Panc1 (cell line): ENCODE results near the gene TBP. TPM values are rescaled to one million over a fixed set of nuclear protein-coding genes. Genes with fewer than 3 reads are reported as not detected.

Source experiments
- ATAC-seq: fragments of 200-7000 bp; cut with Tn5 transposase; 2 replicates; pipeline ENCODE4 v1.9.1; 2020; ENCODE audit warnings: mild to moderate bottlenecking, moderate library complexity
- BruUV-seq: library from RNA; stranded (reverse); fragments of 400-500 nt; replicated peaks from 2 replicates; lab custom pipeline; 2021; lab: Mats Ljungman, UMichigan
- CTCF ChIA-PET: fragments of 300-600 bp; sonication (Branson Sonifier 250); formaldehyde crosslinking; loops from one replicate; lab custom pipeline; 2022; ENCODE audit warnings: antibody characterized with exemption; lab: Charles Lee
- POLR2A ChIA-PET: fragments of 300-600 bp; sonication (Branson Sonifier 250); formaldehyde crosslinking; loops from one replicate; lab custom pipeline; 2022; ENCODE audit warnings: antibody characterized with exemption; lab: Charles Lee
- DNase-seq: peaks from one replicate; pipeline ENCODE4 v3.0.0-alpha.2; 2010; ENCODE audit warnings: low read depth, low spot score
- H3K27ac ChIP-seq: 2 replicates; pipeline ENCODE4 v1.5.1; 2011; ENCODE audit warnings: mild to moderate bottlenecking, low read length, inconsistent platforms
- H3K27me3 ChIP-seq: fragments of 200-500 bp; sonication (Bioruptor generic); 2 replicates; pipeline ENCODE4 v1.6.0; 2014; ENCODE audit warnings: low read length, inconsistent platforms; ENCODE audit not compliant: control insufficient read depth, insufficient read depth
- H3K36me3 ChIP-seq: fragments of 200-500 bp; sonication (Bioruptor generic); 2 replicates; pipeline ENCODE4 v1.5.1; 2014; ENCODE audit warnings: inconsistent platforms, mild to moderate bottlenecking, low read length, moderate library complexity; ENCODE audit not compliant: control insufficient read depth, insufficient read depth
- H3K4me1 ChIP-seq: 2 replicates; pipeline ENCODE4 v1.5.1; 2011; ENCODE audit warnings: inconsistent platforms, mild to moderate bottlenecking, low read length, moderate library complexity; ENCODE audit not compliant: control insufficient read depth, insufficient read depth
- H3K4me3 ChIP-seq, 2 experiments: 2 replicates each; pipeline ENCODE4 v1.5.1; 2011 to 2012; ENCODE audit warnings: low read depth in 2 of 2, low read length in 2 of 2, mild to moderate bottlenecking in 2 of 2, inconsistent platforms in 1 of 2, moderate library complexity in 1 of 2
- H3K9me3 ChIP-seq: fragments of 200-500 bp; sonication (Bioruptor generic); 2 replicates; pipeline ENCODE4 v1.5.1; 2014; ENCODE audit warnings: low read depth, mild to moderate bottlenecking, inconsistent platforms, low read length, moderate library complexity; ENCODE audit not compliant: control insufficient read depth, insufficient read depth
- CTCF ChIP-seq: fragments of 450-650 bp; IDR thresholded peaks from 2 replicates; pipeline ENCODE4 v1.5.1; 2017; ENCODE audit warnings: mild to moderate bottlenecking
- POLR2AphosphoS5 ChIP-seq: IDR thresholded peaks from 2 replicates; pipeline ENCODE4 v1.6.1; 2012; ENCODE audit warnings: mild to moderate bottlenecking, low read depth, low read length, moderate library complexity
- REST ChIP-seq, 2 experiments: IDR thresholded peaks; 2 replicates each; pipeline ENCODE4 v1.6.1; 2011 to 2012; ENCODE audit warnings: low read depth in 2 of 2, control low read depth in 1 of 2, low read length in 1 of 2, mild to moderate bottlenecking in 1 of 2, moderate library complexity in 1 of 2; ENCODE audit not compliant: insufficient read depth in 1 of 2
- SIN3A ChIP-seq: IDR thresholded peaks from 2 replicates; pipeline ENCODE4 v1.6.1; 2012; ENCODE audit warnings: low read depth, mild to moderate bottlenecking, low read length, moderate library complexity, borderline replicate concordance; ENCODE audit not compliant: insufficient read depth
- TCF7L2 ChIP-seq: IDR thresholded peaks from 2 replicates; pipeline ENCODE4 v1.6.1; 2011; ENCODE audit warnings: mild to moderate bottlenecking, low read depth, low read length, inconsistent platforms
- in situ Hi-C: cut with HindIII; loops from 2 replicates; pipeline ENCODE4 v1.10.0; 2016; ENCODE audit warnings: low sequenced_read_pairs, low pct_unique_long_range_greater_than_20kb
- intact Hi-C: fragments of 100-400 bp; cut with micrococcal nuclease; formaldehyde crosslinking; loops from one replicate; pipeline ENCODE4 v1.10.0; 2022; ENCODE audit not compliant: unreplicated experiment
- total RNA-seq: library from RNA; stranded (reverse); gene quantifications from one replicate; pipeline ENCODE4 v1.2.1, GENCODE V29; 2021; ENCODE audit not compliant: unreplicated experiment

TBP gene
- total RNA-seq, 1 experiment from 2014 or later = 26.4 TPM

- no peak overlapping the region for H3K4me3 ChIP-seq
- in situ Hi-C loops = no loop called here
- H3K36me3 ChIP-seq = peaks cover 54% of the 10 kb centered on the region
- no TSS peak for BruUV-seq
- TF ChIP-seq REST (IDR thresholded peaks at IDR 0.05; ENCODE audit: insufficient read depth in 1 of 2, low read depth in 2 of 2, low read length in 1 of 2) (no peak), TCF7L2 (no peak), SIN3A (no peak), CTCF (no peak), POLR2AphosphoS5 (no peak)
- no peaks in the 10 kb centered on the region for H3K4me1 ChIP-seq
- ChIA-PET POLR2A (no interaction called here), CTCF (no interaction called here)
- ATAC-seq = no peak
- DNase-seq = no peak
- no peak overlapping the region for H3K27ac ChIP-seq
- intact Hi-C loops = no loop called here
- H3K9me3 ChIP-seq = no peaks in the 10 kb centered on the region
- no peaks in the 10 kb centered on the region for H3K27me3 ChIP-seq
These were observed 19.2 kb upstream of the TBP start for GRCh38 chr6:170535004-170535403.

- in situ Hi-C loops = no loop called here
- POLR2A ChIA-PET = no interaction called here
- Histone ChIP-seq H3K4me1 (no peaks in the 10 kb centered on the region), H3K4me3 (no peak overlapping the region), H3K27me3 (no peaks in the 10 kb centered on the region), H3K27ac (no peak overlapping the region), H3K9me3 (no peaks in the 10 kb centered on the region), H3K36me3 (peaks cover 67% of the 10 kb centered on the region)
- no TSS peak for BruUV-seq
- TF ChIP-seq SIN3A = no peak
- no peak for TF ChIP-seq POLR2AphosphoS5
- no peak for TF ChIP-seq REST (IDR thresholded peaks at IDR 0.05; ENCODE audit: insufficient read depth in 1 of 2, low read depth in 2 of 2, low read length in 1 of 2)
- no peak for TF ChIP-seq TCF7L2
- no peak for TF ChIP-seq CTCF
- ATAC-seq (no peak), DNase-seq (no peak)
- intact Hi-C loops = no loop called here
- CTCF ChIA-PET = no interaction called here
These were observed 17.5 kb upstream of the TBP start for GRCh38 chr6:170536671-170537070.
